Peyer's patch (tissue), 4 donors: Measurements from ENCODE around the gene AKAP6.

Experiments used
- CTCF ChIP-seq, 6 experiments: fragments of 450-650 bp in 4 of 6; fragments of 200-600 bp in 2 of 6; sonication (generic) in 1 of 6; IDR thresholded peaks; one replicate each; pipeline ENCODE4 v1.5.1; 2017 to 2019; ENCODE audit warnings: antibody characterized with exemption in 6 of 6, mild to moderate bottlenecking in 3 of 6, moderate library complexity in 1 of 6
- POLR2A ChIP-seq, 2 donors: fragments of 450-650 bp; IDR thresholded peaks; one replicate each; pipeline ENCODE4 v1.5.1; 2017; ENCODE audit warnings: antibody characterized with exemption in 2 of 2, mild to moderate bottlenecking in 2 of 2, moderate library complexity in 2 of 2

GRCh38 chr14:32304296-32304695 is 24.8 kb upstream of the AKAP6 start:
- TF ChIP-seq CTCF (IDR thresholded peaks at IDR 0.05) (no peak), POLR2A (IDR thresholded peaks at IDR 0.05) (no peak)
